ENCODE results near the gene UST. TPM values are rescaled to one million over a fixed set of nuclear protein-coding genes. Genes with fewer than 3 reads are reported as not detected.

Gene UST
- total and polyA plus RNA-seq, 2 of the 8 experiments (the other 6 are each of a cell fraction or from before 2014, with no cell fraction given): 13.5 to 34.5 TPM

GRCh38 chr6:148928811-148929210, 182.0 kb downstream of the UST start (continued):
- no peak for TF ChIP-seq HDAC6 (IDR thresholded peaks at IDR 0.05; ENCODE audit: low read depth, low read length)

Measured in H1 (cell line).